ENCODE data around the gene PUM2. TPM values are rescaled to one million over a fixed set of nuclear protein-coding genes. Genes with fewer than 3 reads are reported as not detected.

Gene PUM2
- total RNA-seq, 6 experiments from 2014 or later = 60.3 to 69.0 (median 64.8) TPM

DNA sequence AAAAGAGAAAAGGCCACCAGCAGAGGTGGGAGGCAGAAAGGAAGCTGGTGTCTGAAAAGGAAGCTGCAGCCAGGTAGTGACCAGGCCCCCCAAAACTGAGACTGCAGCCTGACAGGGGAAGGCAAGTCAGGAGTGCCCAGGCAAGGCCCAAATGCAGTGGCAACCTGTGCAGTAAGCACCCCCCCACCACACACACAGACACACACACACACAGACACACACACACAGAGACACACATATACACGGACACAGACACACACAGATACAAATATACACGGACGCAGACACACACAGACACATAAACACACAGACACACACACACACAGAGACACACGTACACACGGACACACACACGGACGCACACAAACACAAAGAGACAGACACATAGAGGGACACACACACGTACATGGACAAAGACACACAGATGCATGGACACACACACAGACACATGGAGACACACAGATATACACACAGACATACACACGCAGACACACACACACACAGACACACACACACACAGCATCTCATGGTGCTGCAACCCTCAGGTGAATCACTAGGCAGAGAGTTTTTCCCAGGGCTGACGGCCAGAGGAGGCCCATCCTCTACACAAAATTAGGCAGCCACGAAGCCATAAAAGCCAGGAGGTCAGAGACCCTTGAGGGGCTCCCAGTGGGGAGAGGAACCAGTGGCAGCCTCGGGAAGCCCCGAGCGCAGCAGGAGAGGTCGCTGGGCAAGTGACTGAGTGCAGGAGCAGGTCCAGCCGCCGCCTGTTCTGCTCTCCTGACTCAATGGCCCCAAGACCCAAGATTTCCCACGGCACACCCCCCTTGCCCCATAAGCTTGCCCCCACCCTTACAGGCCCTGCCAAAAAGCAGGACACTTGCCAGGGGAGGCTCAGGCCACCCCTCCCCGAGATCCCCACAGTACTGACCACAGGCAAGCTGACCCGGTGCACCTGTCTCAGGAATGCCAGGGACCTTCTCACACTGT lies 132.0 kb downstream of the PUM2 start:
- Mint-ChIP-seq H3K27ac (peak overlapping the region; percentile 3), H3K9me3 (no peaks in the 10 kb centered on the region), H3K4me3 (no peak overlapping the region), H3K4me1 (ENCODE audit: low read depth) (peaks cover 51% of the 10 kb centered on the region), H3K27me3 (ENCODE audit: insufficient read depth) (no peaks in the 10 kb centered on the region; the same call in 1 of the 2 replicates), H3K36me3 (ENCODE audit: low read depth) (peaks cover 7% of the 10 kb centered on the region)
- TF ChIP-seq, protein P1, sequence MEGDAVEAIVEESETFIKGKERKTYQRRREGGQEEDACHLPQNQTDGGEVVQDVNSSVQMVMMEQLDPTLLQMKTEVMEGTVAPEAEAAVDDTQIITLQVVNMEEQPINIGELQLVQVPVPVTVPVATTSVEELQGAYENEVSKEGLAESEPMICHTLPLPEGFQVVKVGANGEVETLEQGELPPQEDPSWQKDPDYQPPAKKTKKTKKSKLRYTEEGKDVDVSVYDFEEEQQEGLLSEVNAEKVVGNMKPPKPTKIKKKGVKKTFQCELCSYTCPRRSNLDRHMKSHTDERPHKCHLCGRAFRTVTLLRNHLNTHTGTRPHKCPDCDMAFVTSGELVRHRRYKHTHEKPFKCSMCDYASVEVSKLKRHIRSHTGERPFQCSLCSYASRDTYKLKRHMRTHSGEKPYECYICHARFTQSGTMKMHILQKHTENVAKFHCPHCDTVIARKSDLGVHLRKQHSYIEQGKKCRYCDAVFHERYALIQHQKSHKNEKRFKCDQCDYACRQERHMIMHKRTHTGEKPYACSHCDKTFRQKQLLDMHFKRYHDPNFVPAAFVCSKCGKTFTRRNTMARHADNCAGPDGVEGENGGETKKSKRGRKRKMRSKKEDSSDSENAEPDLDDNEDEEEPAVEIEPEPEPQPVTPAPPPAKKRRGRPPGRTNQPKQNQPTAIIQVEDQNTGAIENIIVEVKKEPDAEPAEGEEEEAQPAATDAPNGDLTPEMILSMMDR (IDR thresholded peaks at IDR 0.05) = no peak
- no peak for DNase-seq

DNA sequence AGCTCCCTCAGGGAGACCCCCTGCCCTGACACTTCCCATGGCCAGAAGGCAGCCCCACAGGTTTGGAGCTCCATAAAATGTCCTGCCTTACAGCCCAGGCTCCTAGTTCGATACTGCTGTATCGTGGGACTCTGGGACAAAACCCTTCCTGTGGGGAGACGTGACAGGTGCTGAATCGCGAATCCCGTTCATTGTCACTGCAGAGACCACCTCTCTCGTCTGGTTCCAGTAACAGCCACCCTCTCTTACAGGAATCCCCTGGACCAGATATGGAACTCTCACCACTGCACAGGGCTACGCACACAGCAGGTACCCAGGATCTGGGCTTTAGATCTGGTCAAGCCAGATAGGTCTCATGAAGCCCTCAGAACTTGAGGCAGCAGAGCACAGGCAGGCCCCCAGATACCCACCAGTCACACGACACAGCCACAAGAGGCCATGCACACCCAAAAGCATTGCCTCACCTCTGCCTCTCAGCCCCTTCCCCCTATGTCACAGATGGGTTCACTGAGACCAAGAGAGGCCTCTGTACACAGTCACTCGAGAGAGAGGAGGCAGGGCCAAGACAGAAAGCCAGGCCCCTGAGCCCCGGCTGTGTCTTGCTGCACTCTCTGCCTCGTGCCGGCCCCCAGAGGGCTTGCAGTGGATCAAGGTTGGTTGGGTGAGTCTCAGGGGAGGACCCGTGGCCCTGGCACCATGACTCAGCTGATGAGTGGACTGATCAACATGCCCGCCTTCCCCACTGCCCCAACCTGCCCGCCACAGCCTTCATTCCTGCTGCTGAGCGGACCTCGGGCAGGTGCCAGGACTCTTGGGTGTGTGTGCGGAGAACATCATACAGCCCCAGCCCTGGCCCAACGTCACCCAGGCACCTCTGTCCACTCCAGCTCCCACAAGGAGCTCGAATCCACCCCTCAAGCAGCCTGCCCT lies 133.3 kb downstream of the PUM2 start:
- Mint-ChIP-seq H3K27me3 (ENCODE audit: insufficient read depth) (no peaks in the 10 kb centered on the region; the same call in 1 of the 2 replicates), H3K9me3 (no peaks in the 10 kb centered on the region), H3K4me3 (no peak overlapping the region), H3K27ac (no peak overlapping the region), H3K36me3 (ENCODE audit: low read depth) (peaks cover 7% of the 10 kb centered on the region), H3K4me1 (ENCODE audit: low read depth) (peaks cover 43% of the 10 kb centered on the region)
- DNase-seq = no peak
- TF ChIP-seq, protein P1 (IDR thresholded peaks at IDR 0.05) = no peak

DNA sequence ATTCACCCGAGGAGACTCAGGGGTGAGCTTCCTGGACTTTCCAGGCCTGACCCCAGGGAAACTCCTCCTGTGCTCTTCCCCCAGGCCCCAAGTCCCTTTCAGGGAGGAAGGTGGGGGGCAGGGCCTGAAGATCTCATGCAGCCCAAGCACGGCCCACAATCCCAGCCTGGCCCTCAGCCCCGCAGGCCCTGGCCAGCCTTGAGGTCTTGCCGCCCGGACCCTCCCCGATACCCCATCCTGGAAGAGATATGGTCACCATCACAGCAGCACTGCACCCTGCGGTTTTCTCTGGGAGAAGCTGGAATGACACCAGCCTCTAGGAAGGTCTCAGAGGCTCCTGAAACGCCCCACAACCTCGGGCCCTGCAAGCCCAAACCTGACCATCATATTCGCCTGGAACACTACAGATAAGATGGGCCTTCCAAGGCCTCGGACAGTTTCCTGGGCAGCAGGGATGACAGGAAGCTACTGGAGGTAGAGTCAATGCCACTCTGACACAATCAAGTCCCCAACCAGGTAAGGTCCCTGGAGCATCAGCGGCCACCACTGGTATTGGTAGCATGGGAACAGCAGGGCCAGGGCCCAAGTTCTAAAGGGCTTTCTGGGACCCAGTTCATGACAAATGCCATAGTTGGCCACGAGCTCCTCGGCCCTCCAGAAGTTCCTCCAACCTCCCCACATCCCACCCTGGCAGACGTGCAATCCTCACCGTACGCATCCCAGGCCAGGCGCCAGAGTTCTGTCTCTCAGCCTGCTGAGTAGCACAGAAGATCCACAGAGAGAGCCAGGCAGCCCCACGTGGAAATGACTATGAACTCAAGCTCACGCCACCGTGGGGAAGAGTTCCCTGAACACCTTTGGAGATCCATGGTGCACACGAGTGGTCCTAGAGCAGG lies 134.3 kb downstream of the PUM2 start:
- Mint-ChIP-seq H3K4me3 (no peak overlapping the region), H3K4me1 (ENCODE audit: low read depth) (peaks cover 34% of the 10 kb centered on the region), H3K9me3 (no peaks in the 10 kb centered on the region), H3K27me3 (ENCODE audit: insufficient read depth) (no peaks in the 10 kb centered on the region; the same call in 1 of the 2 replicates), H3K27ac (no peak overlapping the region), H3K36me3 (ENCODE audit: low read depth) (peaks cover 7% of the 10 kb centered on the region)
- TF ChIP-seq, protein P1 (IDR thresholded peaks at IDR 0.05) = no peak
- no peak for DNase-seq

GRCh38 chr2:20215183-20216040 lies 135.2 kb downstream of the PUM2 start:
- Mint-ChIP-seq H3K4me1 (ENCODE audit: low read depth) (peaks cover 24% of the 10 kb centered on the region), H3K4me3 (no peak overlapping the region), H3K27ac (no peak overlapping the region), H3K9me3 (no peaks in the 10 kb centered on the region), H3K36me3 (ENCODE audit: low read depth) (peaks cover 4% of the 10 kb centered on the region), H3K27me3 (ENCODE audit: insufficient read depth) (no peaks in the 10 kb centered on the region; the same call in 1 of the 2 replicates)
- no peak for DNase-seq
- TF ChIP-seq, protein P1 (IDR thresholded peaks at IDR 0.05) = no peak
